NCI-H146 treated with DMSO at 0.1 percent for 48 hours (cell line): ENCODE data around the gene CEACAM1.
"Not testable (repeated sequence)": the region's sequence is repeated elsewhere in the genome, so short reads cannot be mapped to it uniquely, and the experiment has no call there.

Experiments used
- DNase-seq: peaks from one replicate; lab custom pipeline; 2025; ENCODE audit not compliant: unreplicated experiment; lab: John Stamatoyannopoulos, UW

Gene CEACAM1

GRCh38 chr19:42512743-42513304 lies 15.5 kb downstream of the CEACAM1 start:
- DNase-seq = no peak

DNA sequence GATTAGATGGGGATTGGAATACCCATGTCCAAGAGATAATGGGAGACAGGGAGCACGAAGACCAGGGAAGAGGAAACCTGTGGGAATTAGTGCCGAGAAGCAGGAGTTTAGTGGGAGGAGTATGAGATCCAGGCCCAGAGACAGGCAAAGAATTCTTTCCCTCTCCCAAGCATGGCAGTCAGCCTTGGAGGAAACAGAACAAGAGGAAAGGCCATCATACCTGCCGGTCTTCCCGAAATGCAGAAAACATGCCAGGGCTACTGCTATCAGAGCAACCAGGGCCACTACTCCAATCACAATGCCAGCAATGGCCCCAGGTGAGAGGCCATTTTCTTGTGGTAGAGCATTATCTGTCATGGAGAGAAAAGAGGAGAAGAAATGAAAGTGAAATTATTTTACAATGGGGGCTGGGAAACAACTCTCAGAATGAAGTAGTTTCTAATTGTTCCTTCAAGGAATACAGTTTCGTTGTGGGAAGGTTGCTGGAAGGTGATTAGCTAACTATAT lies 16.1 kb downstream of the CEACAM1 start:
- DNase-seq = no peak

DNA sequence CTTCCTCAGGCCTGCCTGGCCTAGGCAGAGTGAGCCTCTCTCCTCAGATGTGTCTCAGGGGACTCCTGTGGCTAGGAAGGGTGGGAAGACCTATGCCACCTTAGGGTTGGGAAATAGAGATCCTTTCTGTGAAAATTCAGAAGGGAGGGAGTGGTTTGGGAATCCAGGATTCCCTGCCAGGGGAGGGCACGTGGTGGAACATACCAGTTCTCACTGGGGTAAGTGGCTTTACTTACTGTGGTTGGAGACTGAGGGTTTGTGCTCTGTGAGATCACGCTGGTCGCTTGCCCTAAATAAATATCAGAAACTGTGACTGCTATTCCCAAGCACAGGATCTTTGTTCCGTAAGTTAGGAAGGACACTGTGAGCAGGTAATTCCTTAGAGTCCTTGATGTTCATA lies 16.9 kb downstream of the CEACAM1 start:
- DNase-seq = no peak

DNA sequence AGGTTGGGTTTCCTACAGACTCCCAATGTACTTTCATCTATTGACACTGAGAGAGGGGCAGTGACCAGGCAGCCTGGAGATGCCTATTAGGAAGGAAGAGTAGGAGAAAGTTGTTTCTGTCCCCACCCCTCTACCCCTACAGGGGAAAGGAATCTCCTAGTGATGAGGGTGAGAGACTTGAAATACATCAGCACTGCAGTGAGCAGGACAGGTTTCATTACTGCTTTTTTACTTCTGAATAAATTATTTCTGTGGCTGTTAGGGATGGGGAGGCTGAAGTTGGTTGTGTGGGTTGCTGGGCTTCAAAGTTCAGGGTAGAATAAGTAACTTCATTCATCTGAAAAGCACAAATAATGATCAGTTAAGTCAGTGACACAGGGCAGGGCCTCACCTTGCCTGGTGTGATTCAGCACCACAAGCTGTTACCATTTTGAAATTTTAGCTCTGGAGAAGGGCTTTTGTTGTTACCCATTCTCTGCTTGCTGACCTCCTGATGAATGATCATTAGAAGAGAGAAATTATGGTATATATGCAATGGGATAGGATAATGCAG lies 19.3 kb downstream of the CEACAM1 start:
- no peak for DNase-seq

DNA sequence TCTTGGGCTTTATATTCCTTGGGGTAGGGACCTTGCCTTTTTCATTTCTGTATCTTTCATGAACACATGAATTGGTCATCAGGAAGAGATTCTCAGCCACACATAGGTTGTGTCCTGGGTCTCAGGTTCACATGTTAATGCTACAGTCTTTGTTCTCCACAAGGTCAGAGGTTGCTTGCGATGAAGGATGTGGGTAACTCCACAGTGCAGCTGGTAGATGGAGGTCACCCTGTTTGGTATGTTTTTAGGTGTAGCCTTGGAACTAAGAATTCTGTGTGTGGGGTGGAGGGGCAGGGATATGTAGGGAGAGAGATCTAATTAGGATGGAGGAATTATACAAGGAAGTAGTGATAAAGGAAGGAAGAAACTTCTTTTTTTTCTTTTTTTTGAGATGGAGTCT lies 23.2 kb downstream of the CEACAM1 start:
- no peak for DNase-seq

GRCh38 chr19:42501733-42502132 lies 26.5 kb downstream of the CEACAM1 start:
- no peak for DNase-seq

DNA sequence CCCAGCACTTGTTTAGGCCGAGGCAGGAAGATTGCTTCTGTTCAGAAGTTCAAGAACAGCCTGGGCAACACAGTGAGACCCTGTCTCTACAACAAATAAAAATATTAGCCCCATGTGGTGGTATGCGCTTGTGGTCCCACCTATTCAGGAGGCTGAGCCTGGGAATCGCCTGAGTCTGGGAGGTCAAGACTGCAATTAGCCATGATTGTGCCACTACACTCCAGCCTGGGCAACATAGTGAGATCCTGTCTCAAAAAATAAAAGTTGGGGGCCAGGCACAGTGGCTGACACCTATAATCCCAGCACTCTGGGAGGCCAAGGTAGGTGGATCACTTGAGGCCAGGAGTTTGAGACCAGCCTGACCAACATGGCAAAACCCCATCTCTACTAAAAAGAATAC lies 27.0 kb downstream of the CEACAM1 start:
- DNase-seq = not testable (repeated sequence)

GRCh38 chr19:42498169-42498757 lies 30.0 kb downstream of the CEACAM1 start:
- DNase-seq = no peak

GRCh38 chr19:42497492-42498168 lies 30.7 kb downstream of the CEACAM1 start:
- no peak for DNase-seq

DNA sequence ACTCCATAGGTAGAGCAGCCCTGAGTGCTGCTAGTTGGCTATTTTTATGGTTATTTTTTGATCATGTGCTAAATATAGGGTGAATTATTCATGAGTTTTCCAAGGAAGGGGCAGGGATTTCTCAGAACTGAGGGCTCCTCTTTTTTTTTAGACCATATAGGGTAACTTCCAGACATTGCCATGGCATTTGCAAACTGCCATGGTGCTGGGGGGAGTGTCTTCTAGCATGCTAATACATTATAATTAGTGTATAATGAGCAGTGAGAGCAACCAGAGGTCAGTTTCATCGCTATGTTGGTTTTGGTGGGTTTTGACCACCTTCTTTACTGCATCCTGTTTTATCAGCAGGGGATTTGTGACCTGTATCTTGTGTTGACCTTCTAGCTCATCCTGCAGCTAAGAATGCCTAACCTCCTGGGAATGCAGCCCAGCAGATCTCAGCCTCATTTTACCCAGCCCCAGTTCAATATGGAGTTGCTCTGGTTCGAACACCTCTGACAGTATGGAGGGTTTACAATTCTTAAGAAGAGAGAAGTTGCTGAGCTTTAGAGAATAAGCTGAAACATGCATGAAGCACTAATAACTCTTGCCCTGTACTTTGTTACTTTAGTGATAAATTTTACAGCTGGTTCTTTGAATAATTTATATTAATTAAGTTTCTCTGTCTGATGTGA lies 31.7 kb downstream of the CEACAM1 start:
- no peak for DNase-seq

DNA sequence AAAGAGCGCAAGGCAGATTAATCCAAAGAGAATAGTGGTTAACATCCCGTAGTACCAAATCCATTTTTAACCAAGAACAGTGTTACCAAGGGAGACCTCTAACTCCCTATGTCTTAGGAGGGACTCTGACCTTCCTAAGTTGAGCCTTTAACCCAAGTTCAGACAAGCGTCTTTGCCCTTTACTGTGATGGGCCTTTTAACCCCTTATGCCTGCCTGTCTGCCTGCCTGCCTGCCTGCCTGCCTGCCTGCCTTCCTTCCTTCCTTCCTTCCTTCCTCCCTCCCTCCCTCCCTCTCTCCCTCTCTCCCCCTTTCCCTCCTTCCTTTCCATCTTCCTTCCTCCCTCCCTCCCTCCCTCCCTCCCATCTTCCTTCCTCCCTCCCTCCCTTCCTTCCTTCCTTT lies 32.6 kb downstream of the CEACAM1 start:
- DNase-seq = no peak

- DNase-seq = no peak
These were observed 34.0 kb downstream of the CEACAM1 start for GRCh38 chr19:42494321-42494720.

- DNase-seq = no peak
These were observed 39.3 kb downstream of the CEACAM1 start for GRCh38 chr19:42488783-42489521.

- DNase-seq = no peak
These were observed 40.5 kb downstream of the CEACAM1 start for GRCh38 chr19:42487798-42488178.

GRCh38 chr19:42487032-42487797 lies 41.1 kb downstream of the CEACAM1 start:
- DNase-seq = no peak

DNA sequence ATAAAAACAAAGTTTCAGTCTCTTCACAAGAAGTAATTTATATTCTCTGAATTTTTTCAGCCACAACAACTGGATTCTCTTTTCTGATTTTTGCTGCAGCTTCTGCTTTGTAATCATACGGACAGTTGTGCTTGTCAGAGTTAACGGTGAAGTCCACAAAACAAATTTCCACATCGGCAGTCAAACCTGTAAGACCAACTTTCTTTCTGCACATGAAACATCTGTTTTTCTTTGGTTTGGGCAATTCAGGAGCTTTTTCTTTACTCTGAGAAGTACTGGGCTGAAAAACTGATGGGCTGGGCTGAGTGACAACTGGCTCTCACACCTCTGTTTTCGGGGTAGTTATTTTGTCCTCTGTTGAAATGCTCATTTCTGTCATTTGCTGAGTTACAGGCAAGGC lies 43.2 kb downstream of the CEACAM1 start:
- not testable (repeated sequence) for DNase-seq

- DNase-seq = no peak
These were observed 47.8 kb downstream of the CEACAM1 start for GRCh38 chr19:42480335-42481095.

- DNase-seq = no peak
These were observed 48.5 kb downstream of the CEACAM1 start for GRCh38 chr19:42479736-42480135.

DNA sequence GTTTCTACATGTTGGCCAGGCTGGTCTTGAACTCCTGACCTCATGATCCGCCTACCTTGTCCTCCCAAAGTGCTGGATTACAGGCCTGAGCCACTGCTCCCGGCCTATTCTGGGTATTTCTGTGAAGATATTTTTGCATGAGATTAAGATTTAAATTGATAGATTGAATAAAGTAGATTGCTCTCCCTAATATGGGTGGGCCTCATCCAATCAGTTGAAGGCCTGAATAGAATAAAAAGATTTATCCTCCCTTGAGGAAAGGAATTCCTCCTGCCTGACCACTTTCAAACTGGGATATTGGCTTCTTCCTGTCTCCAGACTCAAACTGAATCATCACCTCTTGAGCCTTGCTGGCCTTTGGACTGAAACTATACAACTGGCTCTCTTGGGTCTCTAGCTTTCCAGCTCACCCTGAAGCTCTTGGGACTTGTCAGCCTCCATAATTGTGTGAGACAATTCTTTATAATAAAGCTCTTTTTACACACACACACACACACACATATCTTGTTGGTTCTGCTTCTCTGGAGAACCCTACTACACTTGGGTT lies 49.4 kb downstream of the CEACAM1 start:
- no peak for DNase-seq
